Naive thymus-derived CD4-positive, alpha-beta T cell (primary cell): ENCODE measurements around the gene ARNT2. TPM values are rescaled to one million over a fixed set of nuclear protein-coding genes. Genes with fewer than 3 reads are reported as not detected.

Experiments used
- ATAC-seq: fragments of 150-1000 bp; cut with Tn5 transposase; 2 replicates; pipeline ENCODE4 v1.10.0; 2021; ENCODE audit warnings: mild to moderate bottlenecking, moderate library complexity
- CTCF ChIA-PET: fragments of 350-600 bp; sonication (Branson Sonifier 250); formaldehyde crosslinking; loops from one replicate; lab custom pipeline; 2021; ENCODE audit warnings: antibody characterized with exemption; lab: Charles Lee
- POLR2A ChIA-PET: fragments of 350-600 bp; sonication (Branson Sonifier 250); formaldehyde crosslinking; loops from one replicate; lab custom pipeline; 2021; ENCODE audit warnings: antibody characterized with exemption, inconsistent platforms; lab: Charles Lee
- DNase-seq, 9 donors: peaks; one replicate each; pipeline versions ENCODE4 v3.0.0 to v3.0.0-alpha.2; 2020 to 2022; ENCODE audit warnings: mixed read lengths in 1 of 9
- H3K27ac ChIP-seq: one replicate; pipeline ENCODE4 v1.7.0; 2013; ENCODE audit warnings: mild to moderate bottlenecking, low read depth, low read length, moderate library complexity
- H3K27me3 ChIP-seq, 2 donors: one replicate each; pipeline ENCODE4 v1.7.0; 2013; ENCODE audit warnings: low read length in 2 of 2, mild to moderate bottlenecking in 2 of 2, moderate library complexity in 2 of 2; ENCODE audit not compliant: control insufficient read depth in 2 of 2, insufficient read depth in 2 of 2
- H3K36me3 ChIP-seq, 3 experiments: 1 replicate in 2 of 3; 2 replicates in 1 of 3; pipeline ENCODE4 v1.7.0; 2013; ENCODE audit warnings: low read length in 3 of 3, mild to moderate bottlenecking in 3 of 3, moderate library complexity in 1 of 3; ENCODE audit not compliant: insufficient read depth in 3 of 3, control insufficient read depth in 2 of 3
- H3K4me1 ChIP-seq, 2 donors: one replicate each; pipeline ENCODE4 v1.7.0; 2013; ENCODE audit warnings: low read length in 2 of 2, mild to moderate bottlenecking in 2 of 2, moderate library complexity in 1 of 2; ENCODE audit not compliant: control insufficient read depth in 2 of 2, insufficient read depth in 2 of 2
- H3K4me3 ChIP-seq: 2 replicates; pipeline ENCODE4 v1.7.0; 2013; ENCODE audit warnings: mild to moderate bottlenecking, low read length
- H3K9me3 ChIP-seq, 3 experiments: 1 replicate in 2 of 3; 2 replicates in 1 of 3; pipeline ENCODE4 v1.7.0; 2013; ENCODE audit warnings: low read length in 3 of 3; ENCODE audit not compliant: control insufficient read depth in 2 of 3
- H3K27ac Mint-ChIP-seq, 9 donors: one replicate each; pipeline ENCODE4 v1.8.0; 2020 to 2022; ENCODE audit warnings: mixed read lengths in 9 of 9, mild to moderate bottlenecking in 8 of 9, moderate library complexity in 5 of 9, inconsistent platforms in 2 of 9
- H3K27me3 Mint-ChIP-seq, 5 donors: one replicate each; pipeline ENCODE4 v1.8.0; 2021 to 2022; ENCODE audit warnings: mixed read lengths in 5 of 5, mild to moderate bottlenecking in 1 of 5
- H3K36me3 Mint-ChIP-seq, 5 donors: one replicate each; pipeline ENCODE4 v1.8.0; 2020 to 2022; ENCODE audit warnings: mixed read lengths in 5 of 5, mild to moderate bottlenecking in 3 of 5, inconsistent platforms in 1 of 5
- H3K4me1 Mint-ChIP-seq, 7 donors: one replicate each; pipeline ENCODE4 v1.8.0; 2020 to 2022; ENCODE audit warnings: mixed read lengths in 7 of 7, mild to moderate bottlenecking in 3 of 7, inconsistent platforms in 1 of 7
- H3K4me3 Mint-ChIP-seq, 10 donors: one replicate each; pipeline ENCODE4 v1.8.0; 2020 to 2022; ENCODE audit warnings: mild to moderate bottlenecking in 10 of 10, mixed read lengths in 10 of 10, moderate library complexity in 6 of 10, inconsistent platforms in 2 of 10
- H3K9me3 Mint-ChIP-seq, 11 donors: one replicate each; pipeline ENCODE4 v1.8.0; 2020 to 2022; ENCODE audit warnings: mixed read lengths in 11 of 11, mild to moderate bottlenecking in 4 of 11, inconsistent platforms in 1 of 11, moderate library complexity in 1 of 11
- intact Hi-C, 2 donors: fragments of 100-400 bp; cut with micrococcal nuclease; formaldehyde crosslinking; loops; one replicate each; pipeline ENCODE4 v1.15.1; 2023
- polyA plus RNA-seq, 2 donors: library from polyadenylated mRNA; unstranded; fragments of 300-500 nt; fragmentation: Illumina TruSeq; gene quantifications; one replicate each; pipeline ENCODE4 v1.2.3, GENCODE V29; 2021
- total RNA-seq, 6 experiments: library from RNA in 5 of 6; stranded (reverse) in 5 of 6; gene quantifications; 1 replicate in 5 of 6; 2 replicates in 1 of 6; pipeline ENCODE4 v1.2.3 and lab custom pipeline; 2021 to 2026

ARNT2 gene
- total and polyA plus RNA-seq, 7 experiments from 2014 or later = not detected

DNA sequence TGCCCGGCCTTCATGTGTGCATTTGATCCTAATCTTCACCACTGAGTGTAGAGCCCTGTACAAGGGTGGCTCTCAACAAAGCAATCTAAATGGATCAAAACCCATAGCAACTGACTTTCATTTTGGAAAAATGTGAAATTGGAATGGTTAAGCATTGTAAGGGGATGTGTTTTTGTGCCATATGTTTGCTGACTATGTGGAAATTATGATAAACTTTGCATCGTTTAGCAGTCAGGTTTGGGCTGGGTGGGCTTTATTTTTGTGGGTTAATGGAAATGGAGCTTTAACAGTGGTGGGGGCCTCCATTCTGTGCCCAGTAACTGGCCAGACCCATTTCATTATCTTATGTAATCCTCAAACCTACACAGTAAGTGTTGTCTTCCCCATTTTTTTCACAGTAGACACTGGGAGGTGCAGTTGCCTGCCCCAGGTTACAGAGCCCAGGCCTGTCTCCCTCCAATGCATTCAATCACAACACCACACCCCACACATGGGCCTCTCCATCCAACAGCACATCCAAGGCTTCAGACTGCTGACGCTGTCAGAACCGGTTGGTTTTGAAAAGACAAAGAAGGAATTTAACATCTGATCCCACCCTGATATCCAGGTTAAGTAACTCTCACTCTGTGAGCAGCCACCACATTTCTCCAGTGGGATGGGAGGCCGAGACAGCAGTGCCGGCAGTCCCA lies 154.6 kb downstream of the ARNT2 start:
- H3K27ac ChIP-seq = no peak overlapping the region
- intact Hi-C loops = no loop called here
- no peaks in the 10 kb centered on the region for H3K9me3 ChIP-seq
- peaks cover 0 to 5% (median 0%) of the 10 kb centered on the region in 11 donors for H3K9me3 Mint-ChIP-seq
- H3K27ac Mint-ChIP-seq = no peak overlapping the region
- H3K4me1 ChIP-seq = no peaks in the 10 kb centered on the region
- H3K27me3 Mint-ChIP-seq = peaks cover 0 to 46% (median 23%) of the 10 kb centered on the region in 5 donors
- H3K36me3 ChIP-seq = no peaks in the 10 kb centered on the region
- DNase-seq = no peak
- no peaks in the 10 kb centered on the region for H3K4me1 Mint-ChIP-seq
- no peak for ATAC-seq
- H3K36me3 Mint-ChIP-seq = peaks cover 0 to 5% (median 0%) of the 10 kb centered on the region in 5 donors
- H3K4me3 ChIP-seq = no peak overlapping the region
- no peak overlapping the region for H3K4me3 Mint-ChIP-seq
- CTCF ChIA-PET = interaction anchor here (1.2 kb wide), 1 partner anchor 225 kb away, joined by 3 read pairs; no protein-coding TSS in a partner anchor
- H3K27me3 ChIP-seq = no peaks in the 10 kb centered on the region
- POLR2A ChIA-PET = no interaction called here

- ChIA-PET CTCF (no interaction called here), POLR2A (no interaction called here)
- intact Hi-C loops = no loop called here
- H3K9me3 ChIP-seq = no peaks in the 10 kb centered on the region
- H3K36me3 ChIP-seq = no peaks in the 10 kb centered on the region
- H3K27ac ChIP-seq = no peak overlapping the region
- no peak overlapping the region for H3K4me3 ChIP-seq
- DNase-seq (no peak), ATAC-seq (no peak)
- H3K27me3 ChIP-seq = no peaks in the 10 kb centered on the region
- H3K9me3 Mint-ChIP-seq = peaks cover 0 to 5% (median 0%) of the 10 kb centered on the region in 11 donors
- no peak overlapping the region for H3K4me3 Mint-ChIP-seq
- H3K27ac Mint-ChIP-seq = no peak overlapping the region
- peaks cover 0 to 51% (median 23%) of the 10 kb centered on the region in 5 donors for H3K27me3 Mint-ChIP-seq
- H3K4me1 Mint-ChIP-seq = no peaks in the 10 kb centered on the region
- H3K4me1 ChIP-seq = no peaks in the 10 kb centered on the region
- H3K36me3 Mint-ChIP-seq = peaks cover 0 to 5% (median 0%) of the 10 kb centered on the region in 5 donors
Observed at GRCh38 chr15:80559320-80559693, 155.1 kb downstream of the ARNT2 start.

GRCh38 chr15:80559761-80560160 lies 155.6 kb downstream of the ARNT2 start:
- H3K4me1 ChIP-seq = no peaks in the 10 kb centered on the region
- ChIA-PET CTCF (no interaction called here), POLR2A (no interaction called here)
- peaks cover 0 to 49% (median 19%) of the 10 kb centered on the region in 5 donors for H3K27me3 Mint-ChIP-seq
- DNase-seq (no peak), ATAC-seq (no peak)
- no peaks in the 10 kb centered on the region for H3K27me3 ChIP-seq
- no peaks in the 10 kb centered on the region for H3K9me3 ChIP-seq
- intact Hi-C loops = loop anchor here in 1 of 2 donors (5.0 to 10.0 kb wide), 2 partner anchors 218 to 705 kb away; partner anchors contain the start of gene CEMIP
- peaks cover 0 to 5% (median 0%) of the 10 kb centered on the region in 11 donors for H3K9me3 Mint-ChIP-seq
- no peak overlapping the region for H3K27ac Mint-ChIP-seq
- H3K36me3 ChIP-seq = no peaks in the 10 kb centered on the region
- no peak overlapping the region for H3K4me3 ChIP-seq
- H3K27ac ChIP-seq = no peak overlapping the region
- no peak overlapping the region for H3K4me3 Mint-ChIP-seq
- no peaks in the 10 kb centered on the region for H3K4me1 Mint-ChIP-seq
- H3K36me3 Mint-ChIP-seq = peaks cover 0 to 5% (median 0%) of the 10 kb centered on the region in 5 donors

- Mint-ChIP-seq H3K4me1 (no peaks in the 10 kb centered on the region), H3K36me3 (no peaks in the 10 kb centered on the region), H3K27me3 (peaks cover 5 to 46% (median 16%) of the 10 kb centered on the region in 5 donors), H3K4me3 (no peak overlapping the region), H3K27ac (no peak overlapping the region), H3K9me3 (peaks cover 0 to 5% (median 0%) of the 10 kb centered on the region in 11 donors)
- Histone ChIP-seq H3K27ac (no peak overlapping the region), H3K27me3 (no peaks in the 10 kb centered on the region), H3K9me3 (no peaks in the 10 kb centered on the region), H3K4me1 (no peaks in the 10 kb centered on the region), H3K4me3 (no peak overlapping the region), H3K36me3 (no peaks in the 10 kb centered on the region)
- ChIA-PET POLR2A (no interaction called here), CTCF (no interaction called here)
- intact Hi-C loops = loop anchor here in 1 of 2 donors (5.0 to 10.0 kb wide), 2 partner anchors 216 to 704 kb away; partner anchors contain the start of gene CEMIP
- DNase-seq = no peak
- ATAC-seq = peak; percentile 10
Observed at GRCh38 chr15:80560601-80561400, 156.6 kb downstream of the ARNT2 start.

DNA sequence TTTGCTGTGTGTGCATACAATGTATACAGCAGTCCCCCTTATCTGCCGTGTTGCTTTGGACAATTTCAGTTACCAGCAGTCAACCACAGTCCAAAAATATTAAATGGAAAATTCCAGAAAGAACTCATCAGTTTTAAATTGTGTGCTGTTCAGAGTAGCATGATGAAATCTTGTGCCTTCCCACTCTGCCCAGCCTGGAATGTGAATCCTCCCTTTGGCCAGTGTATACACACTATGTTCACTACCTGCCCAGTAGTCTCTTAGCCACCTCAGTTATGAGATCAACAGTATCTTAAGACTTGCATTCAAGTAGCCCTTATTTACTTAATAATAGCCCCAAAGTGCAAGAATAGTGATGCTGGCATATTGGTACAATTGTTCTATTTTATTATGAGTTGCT lies 157.3 kb downstream of the ARNT2 start:
- ATAC-seq = no peak
- H3K4me1 Mint-ChIP-seq = no peaks in the 10 kb centered on the region
- intact Hi-C loops = loop anchor here in 1 of 2 donors (5.0 to 10.0 kb wide), 2 partner anchors 216 to 703 kb away; partner anchors contain the start of gene CEMIP

GRCh38 chr15:80562033-80562432 lies 157.9 kb downstream of the ARNT2 start:
- H3K4me3 Mint-ChIP-seq = no peak overlapping the region
- no peak for DNase-seq
- intact Hi-C loops = loop anchor here in 1 of 2 donors (5.0 to 10.0 kb wide), 2 partner anchors 215 to 703 kb away; partner anchors contain the start of gene CEMIP
- H3K9me3 ChIP-seq = no peaks in the 10 kb centered on the region
- POLR2A ChIA-PET = no interaction called here
- peaks cover 6 to 47% (median 20%) of the 10 kb centered on the region in 5 donors for H3K27me3 Mint-ChIP-seq
- ATAC-seq = no peak
- H3K9me3 Mint-ChIP-seq = peaks cover 0 to 5% (median 0%) of the 10 kb centered on the region in 11 donors
- no peak overlapping the region for H3K4me3 ChIP-seq
- H3K4me1 ChIP-seq = no peaks in the 10 kb centered on the region
- H3K4me1 Mint-ChIP-seq = no peaks in the 10 kb centered on the region
- no peak overlapping the region for H3K27ac ChIP-seq
- no peaks in the 10 kb centered on the region for H3K27me3 ChIP-seq
- H3K36me3 Mint-ChIP-seq = no peaks in the 10 kb centered on the region
- H3K36me3 ChIP-seq = no peaks in the 10 kb centered on the region
- H3K27ac Mint-ChIP-seq = no peak overlapping the region
- CTCF ChIA-PET = no interaction called here

More for the DNA sequence above, 157.3 kb downstream of the ARNT2 start:
- H3K36me3 ChIP-seq = no peaks in the 10 kb centered on the region
- no peak overlapping the region for H3K27ac ChIP-seq
- POLR2A ChIA-PET = no interaction called here
- peaks cover 6 to 51% (median 18%) of the 10 kb centered on the region in 5 donors for H3K27me3 Mint-ChIP-seq
- no peak overlapping the region for H3K27ac Mint-ChIP-seq
- H3K36me3 Mint-ChIP-seq = no peaks in the 10 kb centered on the region
- H3K9me3 Mint-ChIP-seq = peaks cover 0 to 5% (median 0%) of the 10 kb centered on the region in 11 donors
- H3K4me3 ChIP-seq = no peak overlapping the region
- H3K27me3 ChIP-seq = no peaks in the 10 kb centered on the region
- no peak overlapping the region for H3K4me3 Mint-ChIP-seq
- CTCF ChIA-PET = no interaction called here
- H3K9me3 ChIP-seq = no peaks in the 10 kb centered on the region
- no peak for DNase-seq
- no peaks in the 10 kb centered on the region for H3K4me1 ChIP-seq
